Right ventricle myocardium superior (tissue), 1 donor: ENCODE measurements around the gene AOPEP. TPM values are rescaled to one million over a fixed set of nuclear protein-coding genes. Genes with fewer than 3 reads are reported as not detected.
"Not testable (repeated sequence)": the region's sequence is repeated elsewhere in the genome, so short reads cannot be mapped to it uniquely, and the experiment has no call there.

Source experiments
- ATAC-seq: fragments of 200-7000 bp; cut with Tn5 transposase; one replicate; pipeline ENCODE4 v1.9.1; 2020; ENCODE audit warnings: mild to moderate bottlenecking; ENCODE audit not compliant: poor library complexity
- DNase-seq: peaks from one replicate; pipeline ENCODE4 v3.0.0-alpha.2; 2020
- intact Hi-C: fragments of 100-400 bp; cut with DNase I; formaldehyde crosslinking; loops from one replicate; pipeline ENCODE4 v1.11.2; 2022
- total RNA-seq: library from RNA; stranded (reverse); fragmentation: NEBNext Ultra II Directional; extraction: Animal tissue kit (Norgen Biotek cat#: 25700); gene quantifications from one replicate; pipeline ENCODE4 v1.2.1, GENCODE V29; 2021
- donor health status: DM: no; HTN: yes; CAD: no; lungs with severe emphysema.

The AOPEP gene
- total RNA-seq, 1 donor from 2014 or later: 158 TPM

GRCh38 chr9:94867842-94868312 lies 141.4 kb downstream of the AOPEP start:
- no peak for DNase-seq
- no peak for ATAC-seq
- intact Hi-C loops: loop anchor here (5.0 kb wide), 1 partner anchor 134 kb away; no protein-coding TSS in a partner anchor

DNA sequence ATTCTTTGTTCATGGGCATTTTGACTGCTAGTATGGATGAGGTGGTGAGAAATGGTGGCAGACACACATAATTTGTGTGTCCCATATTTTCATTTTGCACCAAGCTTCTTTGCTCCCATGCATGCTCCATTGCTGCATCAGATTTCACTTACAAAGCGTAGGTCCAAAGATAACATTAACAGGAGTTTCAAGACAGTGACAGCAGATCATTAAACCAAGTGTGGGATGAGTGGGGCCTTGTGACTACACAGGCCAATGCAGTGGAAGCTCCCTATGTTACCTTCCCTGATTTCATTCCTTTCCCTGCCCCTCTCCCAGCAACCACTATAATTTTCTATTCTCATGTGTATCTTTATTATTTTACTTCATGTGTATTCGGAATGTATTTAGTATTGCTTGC lies 142.0 kb downstream of the AOPEP start:
- intact Hi-C loops: loop anchor here (5.0 kb wide), 1 partner anchor 134 kb away; no protein-coding TSS in a partner anchor
- ATAC-seq: no peak
- no peak for DNase-seq

DNA sequence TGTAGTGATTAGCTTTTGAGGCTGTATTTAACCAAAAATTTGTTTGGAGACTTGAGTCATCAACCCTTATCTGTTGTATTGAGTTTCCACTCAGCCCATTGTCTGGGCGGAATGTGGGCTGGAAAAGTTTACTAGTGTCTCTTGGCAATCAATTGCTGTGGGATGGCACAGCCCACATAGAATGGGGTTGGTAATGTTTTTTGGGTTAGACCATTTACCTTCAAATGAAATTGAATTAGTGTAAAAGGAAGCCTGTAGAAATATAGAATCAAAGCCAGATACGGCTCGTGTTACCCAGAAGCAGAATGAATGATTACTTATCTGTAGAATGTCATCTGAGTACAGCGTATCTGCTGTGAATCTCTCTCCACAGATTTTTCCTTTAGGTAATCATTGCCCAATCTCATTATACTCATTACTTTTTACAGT lies 142.9 kb downstream of the AOPEP start:
- ATAC-seq (no peak), DNase-seq (no peak)
- intact Hi-C loops: loop anchor here (5.0 kb wide), 1 partner anchor 133 kb away; no protein-coding TSS in a partner anchor

DNA sequence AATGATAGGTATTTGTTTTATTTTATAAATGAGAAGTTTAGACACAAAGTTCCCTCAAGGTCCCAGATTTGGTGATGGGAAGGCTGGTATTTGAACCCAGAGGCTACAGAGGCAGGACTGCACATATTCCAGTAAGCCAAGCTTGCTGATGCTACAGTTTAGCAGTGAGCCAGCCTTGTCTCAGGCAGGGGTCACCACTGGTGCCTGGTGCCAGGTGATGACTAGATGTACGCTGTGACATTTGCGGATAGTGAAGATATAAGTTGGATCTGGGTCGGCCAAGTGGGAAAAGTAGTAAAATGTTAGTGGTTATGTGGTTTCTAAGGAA lies 143.9 kb downstream of the AOPEP start:
- intact Hi-C loops: no loop called here
- no peak for DNase-seq

GRCh38 chr9:94870793-94871558 lies 144.5 kb downstream of the AOPEP start:
- ATAC-seq: peak; percentile 77
- DNase-seq: peak; percentile 68
- intact Hi-C loops: no loop called here

More for the DNA sequence above, 143.9 kb downstream of the AOPEP start:
- no peak for ATAC-seq

GRCh38 chr9:94872083-94872833 lies 145.8 kb downstream of the AOPEP start:
- ATAC-seq (no peak), DNase-seq (no peak)
- intact Hi-C loops: no loop called here

GRCh38 chr9:94872891-94873511 lies 146.5 kb downstream of the AOPEP start:
- intact Hi-C loops: no loop called here
- ATAC-seq (no peak), DNase-seq (no peak)

DNA sequence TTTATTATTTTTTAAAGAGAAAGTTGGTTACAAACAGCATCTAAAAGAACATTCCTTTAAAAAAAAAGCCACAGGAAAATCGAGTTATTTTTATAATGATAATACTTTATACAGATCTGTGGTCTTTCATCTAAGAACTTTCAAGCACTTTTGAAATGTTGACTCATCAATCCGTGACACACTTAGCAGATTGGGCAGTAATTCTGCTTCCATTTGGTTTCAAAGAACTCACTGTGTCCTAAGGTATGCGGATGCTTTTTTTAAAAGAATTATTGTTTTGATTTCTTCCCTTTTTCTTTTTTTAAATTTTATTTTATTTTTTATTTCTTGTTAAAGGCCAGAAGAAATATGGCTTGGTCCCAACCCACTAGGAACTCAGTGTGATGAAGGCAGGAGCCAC lies 147.8 kb downstream of the AOPEP start:
- no peak for DNase-seq
- intact Hi-C loops: no loop called here
- no peak for ATAC-seq

GRCh38 chr9:94875300-94876020 lies 149.0 kb downstream of the AOPEP start:
- no peak for DNase-seq
- intact Hi-C loops: no loop called here

DNA sequence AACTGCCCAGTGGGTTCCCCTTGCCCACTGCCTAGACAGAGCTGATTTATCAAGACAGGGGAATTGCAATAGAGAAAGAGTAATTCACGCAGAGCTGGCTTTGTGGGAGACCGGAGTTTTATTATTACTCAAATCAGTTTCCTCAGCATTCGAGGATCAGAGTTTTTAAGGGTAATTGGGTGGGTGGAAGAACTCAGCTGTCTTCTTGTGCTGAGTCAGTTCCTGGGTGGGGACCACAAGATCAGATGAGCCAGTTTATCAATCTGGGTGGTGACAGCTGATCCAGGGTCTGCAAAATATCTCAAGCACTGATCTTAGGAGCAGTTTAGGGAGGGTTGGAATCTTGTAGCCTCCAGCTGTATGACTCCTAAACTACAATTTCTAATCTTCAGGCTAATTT lies 152.3 kb downstream of the AOPEP start:
- intact Hi-C loops, DNase-seq, ATAC-seq: not testable (repeated sequence)

More at GRCh38 chr9:94875300-94876020, 149.0 kb downstream of the AOPEP start:
- no peak for ATAC-seq

GRCh38 chr9:94879230-94879629 lies 152.7 kb downstream of the AOPEP start:
- intact Hi-C loops: no loop called here
- ATAC-seq (no peak), DNase-seq (no peak)

DNA sequence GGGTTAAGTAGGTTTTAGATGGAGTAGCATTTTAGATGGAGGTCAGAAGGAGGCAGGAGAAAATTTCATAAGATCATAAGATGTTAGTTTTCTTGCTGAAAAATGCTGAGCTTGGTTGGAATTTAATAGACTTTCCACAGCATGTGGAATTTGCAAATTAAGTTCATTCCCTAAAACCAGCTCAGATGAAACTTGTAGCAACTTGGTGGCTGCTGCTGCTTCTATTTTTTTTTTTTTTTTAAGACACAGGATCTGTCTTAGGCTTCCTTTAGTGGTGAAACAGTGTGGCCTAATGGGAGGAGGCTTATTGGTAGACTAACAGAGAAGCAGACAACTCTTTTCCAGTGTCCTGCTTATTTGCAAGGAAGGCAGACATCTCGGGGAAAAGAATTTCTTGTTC lies 154.5 kb downstream of the AOPEP start:
- ATAC-seq: no peak
- intact Hi-C loops: loop anchor here (5.0 kb wide), 1 partner anchor 126 kb away; no protein-coding TSS in a partner anchor

GRCh38 chr9:94881454-94881853 lies 155.0 kb downstream of the AOPEP start:
- ATAC-seq (no peak), DNase-seq (no peak)
- intact Hi-C loops: loop anchor here (5.0 kb wide), 1 partner anchor 126 kb away; no protein-coding TSS in a partner anchor

More for the DNA sequence above, 154.5 kb downstream of the AOPEP start:
- no peak for DNase-seq

GRCh38 chr9:94881940-94882339 lies 155.4 kb downstream of the AOPEP start:
- intact Hi-C loops: loop anchor here (5.0 kb wide), 1 partner anchor 125 kb away; no protein-coding TSS in a partner anchor
- no peak for DNase-seq
- ATAC-seq: no peak

DNA sequence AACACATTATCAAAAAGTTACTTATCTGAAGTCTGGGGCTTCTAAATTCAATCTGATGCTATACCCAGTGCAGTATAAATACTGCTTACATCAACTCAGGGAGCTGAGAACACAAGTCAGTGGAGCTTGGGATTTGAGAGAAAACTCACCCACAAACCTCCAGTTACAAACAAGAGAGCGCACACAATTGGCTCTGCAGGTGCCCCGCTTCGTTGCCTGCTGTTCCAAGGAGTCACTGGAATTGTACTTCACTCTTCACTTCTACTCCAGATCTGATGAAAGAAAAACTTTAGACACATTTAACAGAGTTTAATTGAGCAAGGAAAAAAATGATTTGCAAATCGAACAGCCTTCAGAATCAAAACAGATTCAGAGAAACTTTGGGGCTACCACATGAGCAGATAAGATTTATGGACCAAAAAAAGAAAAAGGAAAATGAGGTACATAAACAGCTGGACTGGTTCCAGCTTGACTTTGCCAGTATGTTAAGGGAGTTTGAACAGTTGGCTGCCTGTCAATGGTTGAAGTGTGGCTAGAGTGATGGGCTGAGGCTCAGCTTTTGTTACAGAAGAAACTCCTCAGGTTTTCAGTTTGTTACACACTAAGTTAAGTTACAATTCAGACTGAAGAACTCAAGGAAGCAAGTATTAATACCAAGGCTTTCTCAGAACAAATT lies 156.6 kb downstream of the AOPEP start:
- DNase-seq: no peak
- peak; percentile 63 for ATAC-seq
- intact Hi-C loops: loop anchor here (5.0 kb wide), 1 partner anchor 124 kb away; no protein-coding TSS in a partner anchor

DNA sequence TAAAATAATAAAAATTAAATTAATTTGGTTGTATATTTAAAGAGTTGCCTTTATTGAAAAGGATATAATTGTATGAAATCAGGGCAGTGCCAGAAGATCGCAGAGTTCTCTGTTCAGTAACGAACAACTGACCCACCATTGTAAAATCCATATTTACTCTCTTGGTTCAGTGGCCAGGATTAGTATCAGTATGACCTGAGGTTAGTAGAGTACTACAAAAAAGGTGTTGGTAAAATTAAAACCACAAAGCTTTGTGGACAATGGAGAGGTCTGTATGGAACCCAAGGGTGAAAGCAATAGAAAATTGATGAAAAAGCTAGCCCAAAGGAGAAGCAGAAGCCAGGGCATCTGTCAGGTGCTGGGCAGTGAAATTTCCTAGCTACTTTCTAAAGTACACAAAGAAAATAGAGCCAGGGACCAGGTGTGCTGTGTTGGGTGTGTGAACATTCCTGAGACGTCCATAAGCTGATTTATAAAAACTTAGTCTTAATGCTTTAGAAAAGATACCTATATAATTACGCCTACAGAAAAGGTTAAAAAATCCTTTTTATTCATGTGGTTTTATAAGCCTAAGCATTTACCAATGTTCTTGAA lies 159.5 kb downstream of the AOPEP start:
- ATAC-seq: peak; percentile 11
- intact Hi-C loops: no loop called here

GRCh38 chr9:94887721-94888120 lies 161.2 kb downstream of the AOPEP start:
- intact Hi-C loops: no loop called here
- DNase-seq (no peak), ATAC-seq (no peak)

More for the DNA sequence above, 159.5 kb downstream of the AOPEP start:
- no peak for DNase-seq
